Measurements from ENCODE around the gene MYH15.

- TF ChIP-seq EP300 (IDR thresholded peaks at IDR 0.05) (no peak), POLR2A (IDR thresholded peaks at IDR 0.05) (no peak), CTCF (IDR thresholded peaks at IDR 0.05) (no peak), POLR2AphosphoS5 (IDR thresholded peaks at IDR 0.05) (no peak)
Observed at GRCh38 chr3:108479224-108479623, 31.2 kb downstream of the MYH15 start.
